Loucy (cell line): ENCODE measurements around the gene TEX26.

Experiments used
- CTCF ChIP-seq: fragments of 200-600 bp; sonication (generic); conservative IDR thresholded peaks from 2 replicates; pipeline ENCODE4 v1.5.1; 2014; ENCODE audit warnings: mild to moderate bottlenecking, antibody characterized with exemption, low read length
- EZH2phosphoT487 ChIP-seq: fragments of 200-600 bp; IDR thresholded peaks from 2 replicates; pipeline ENCODE4 v1.6.1; 2018; ENCODE audit warnings: antibody characterized with exemption, mild to moderate bottlenecking, moderate library complexity, borderline replicate concordance

DNA sequence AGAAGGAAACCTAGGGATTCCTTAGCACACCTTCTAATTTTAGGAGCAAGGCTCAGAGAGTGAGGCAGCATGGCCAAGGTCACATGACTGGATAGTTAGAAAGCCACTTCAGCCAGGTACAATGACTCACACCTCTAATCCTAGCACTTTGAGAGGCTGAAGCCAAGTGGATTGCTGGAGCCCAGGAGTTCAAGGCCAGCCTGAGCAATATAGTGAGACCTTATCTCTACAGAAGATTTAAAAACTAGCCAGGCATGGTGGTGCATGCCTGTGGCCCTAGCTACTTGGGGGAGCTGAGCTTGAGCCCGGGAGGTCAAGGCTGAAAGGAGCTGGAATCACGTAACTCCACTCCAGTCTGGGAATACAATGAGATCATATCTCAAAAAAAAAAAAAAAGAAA lies 69.2 kb downstream of the TEX26 start:
- TF ChIP-seq CTCF (no peak), EZH2phosphoT487 (no peak)
